Inflammatory macrophage treated with lipopolysaccharide for 4 hours (primary cell): ENCODE data around the gene CNGA1.
A peak's percentile ranks its signal among the peaks of the same experiment; 100 is the strongest.
"Not testable (repeated sequence)": the region's sequence is repeated elsewhere in the genome, so short reads cannot be mapped to it uniquely, and the experiment has no call there.

ENCODE experiments used
- DNase-seq: peaks from one replicate; pipeline ENCODE4 v3.0.0-alpha.2; 2020

Gene CNGA1

GRCh38 chr4:47954245-47954644 is 62.2 kb downstream of the CNGA1 start:
- no peak for DNase-seq

- DNase-seq = no peak
Measured at GRCh38 chr4:47945930-47946726, 70.4 kb downstream of the CNGA1 start.

GRCh38 chr4:47942081-47942819 is 74.2 kb downstream of the CNGA1 start:
- no peak for DNase-seq

GRCh38 chr4:47939456-47939855 is 77.0 kb downstream of the CNGA1 start:
- no peak for DNase-seq

- DNase-seq = no peak
Measured at GRCh38 chr4:47936336-47936735, 80.1 kb downstream of the CNGA1 start.

GRCh38 chr4:47933840-47934239 is 82.6 kb downstream of the CNGA1 start:
- DNase-seq = peak; percentile 63

GRCh38 chr4:47930971-47931804 is 85.3 kb downstream of the CNGA1 start:
- DNase-seq = no peak

- DNase-seq = peak; percentile 9
Measured at GRCh38 chr4:47929682-47930201, 86.7 kb downstream of the CNGA1 start.

GRCh38 chr4:47926667-47927258 is 89.7 kb downstream of the CNGA1 start:
- peak; percentile 35 for DNase-seq

GRCh38 chr4:47923261-47923608 is 93.2 kb downstream of the CNGA1 start:
- DNase-seq = not testable (repeated sequence)

- DNase-seq = not testable (repeated sequence)
Measured at GRCh38 chr4:47922436-47923260, 93.8 kb downstream of the CNGA1 start.

GRCh38 chr4:47917163-47917562 is 99.3 kb downstream of the CNGA1 start:
- not testable (repeated sequence) for DNase-seq

- DNase-seq = peak; percentile 5
Measured at GRCh38 chr4:47915378-47915777, 101.1 kb downstream of the CNGA1 start.

GRCh38 chr4:47914926-47915237 is 101.6 kb downstream of the CNGA1 start:
- DNase-seq = peak; percentile 3

GRCh38 chr4:47914220-47914925 is 102.1 kb downstream of the CNGA1 start, which contains the start of gene NFXL1:
NFXL1 (minus strand) TSS chr4:47914583; CDS start chr4:47914203, 380 bp downstream.
- DNase-seq = peak; percentile 98

GRCh38 chr4:47913861-47914219 is 102.6 kb downstream of the CNGA1 start:
- DNase-seq = no peak

GRCh38 chr4:47913330-47913729 is 103.2 kb downstream of the CNGA1 start:
- DNase-seq = no peak

GRCh38 chr4:47907089-47907646 is 109.3 kb downstream of the CNGA1 start:
- no peak for DNase-seq

- DNase-seq = no peak
Measured at GRCh38 chr4:47899639-47900038, 116.8 kb downstream of the CNGA1 start.

- no peak for DNase-seq
Measured at GRCh38 chr4:47891928-47892327, 124.6 kb downstream of the CNGA1 start.
